IMR-90 (cell line): Measurements from ENCODE around the gene ELL. TPM values are rescaled to one million over a fixed set of nuclear protein-coding genes. Genes with fewer than 3 reads are reported as not detected.

Experiments
- ATAC-seq: fragments of 200-7000 bp; cut with Tn5 transposase; 2 replicates; pipeline ENCODE4 v1.9.1; 2020; ENCODE audit warnings: low read depth, mild to moderate bottlenecking, moderate library complexity
- BruUV-seq: library from RNA; stranded (reverse); fragments of 400-500 nt; replicated peaks from 2 replicates; lab custom pipeline; 2021; lab: Mats Ljungman, UMichigan
- CTCF ChIA-PET: fragments of 300-600 bp; formaldehyde crosslinking; extraction: SDS; loops from one replicate; lab custom pipeline; 2021; ENCODE audit warnings: antibody characterized with exemption; lab: Yijun Ruan, JAX
- POLR2A ChIA-PET: fragments of 300-600 bp; sonication (Branson Sonifier 250); formaldehyde crosslinking; loops from one replicate; lab custom pipeline; 2022; ENCODE audit warnings: antibody characterized with exemption; ENCODE audit not compliant: unreplicated experiment; lab: Charles Lee
- DNase-seq: peaks from one replicate; pipeline ENCODE4 v3.0.0; 2013
- H2AFZ ChIP-seq: replicated peaks from 2 replicates; pipeline ENCODE3; 2013; ENCODE audit warnings: low read length, mild to moderate bottlenecking; ENCODE audit not compliant: poor library complexity
- H2AK5ac ChIP-seq: 2 replicates; pipeline ENCODE4 v1.6.1; 2013; ENCODE audit warnings: low read depth, low read length, inconsistent platforms
- H2AK9ac ChIP-seq: replicated peaks from 2 replicates; pipeline ENCODE3; 2013; ENCODE audit warnings: mild to moderate bottlenecking, low read depth, low read length, moderate library complexity; ENCODE audit not compliant: poor library complexity
- H2BK120ac ChIP-seq: 2 replicates; pipeline ENCODE4 v1.6.1; 2013; ENCODE audit warnings: low read depth, low read length, inconsistent platforms
- H2BK15ac ChIP-seq: 3 replicates; pipeline ENCODE4 v1.6.1; 2013; ENCODE audit warnings: low read depth, low read length, inconsistent platforms
- H2BK20ac ChIP-seq: 2 replicates; pipeline ENCODE4 v1.6.1; 2013; ENCODE audit warnings: low read depth, mild to moderate bottlenecking, inconsistent platforms, low read length, moderate library complexity
- H2BK5ac ChIP-seq: 2 replicates; pipeline ENCODE4 v1.6.1; 2013; ENCODE audit warnings: mild to moderate bottlenecking, low read depth, low read length, inconsistent platforms; ENCODE audit not compliant: poor library complexity, severe bottlenecking
- H3K14ac ChIP-seq: replicated peaks from 2 replicates; pipeline ENCODE4 v1.6.1; 2013; ENCODE audit warnings: low read depth, low read length, inconsistent platforms
- H3K18ac ChIP-seq: 2 replicates; pipeline ENCODE4 v1.6.1; 2013; ENCODE audit warnings: low read depth, low read length, control low read depth
- H3K23ac ChIP-seq: 2 replicates; pipeline ENCODE4 v1.6.1; 2013; ENCODE audit warnings: low read depth, low read length, inconsistent platforms
- H3K27ac ChIP-seq: 2 replicates; pipeline ENCODE4 v1.5.1; 2013; ENCODE audit warnings: mild to moderate bottlenecking, control low read depth, low read length; ENCODE audit not compliant: insufficient read depth
- H3K27me3 ChIP-seq: 2 replicates; pipeline ENCODE4 v1.6.1; 2013; ENCODE audit warnings: low read length; ENCODE audit not compliant: control insufficient read depth, insufficient read depth
- H3K36me3 ChIP-seq: 2 replicates; pipeline ENCODE4 v1.6.1; 2013; ENCODE audit warnings: low read length, mixed read lengths; ENCODE audit not compliant: control insufficient read depth, insufficient read depth
- H3K4ac ChIP-seq: 2 replicates; pipeline ENCODE4 v1.6.1; 2013; ENCODE audit warnings: low read depth, low read length, inconsistent platforms
- H3K4me1 ChIP-seq: 2 replicates; pipeline ENCODE4 v1.6.1; 2013; ENCODE audit warnings: low read length, mixed read lengths; ENCODE audit not compliant: control insufficient read depth, insufficient read depth
- H3K4me2 ChIP-seq: 2 replicates; pipeline ENCODE4 v1.6.1; 2013; ENCODE audit warnings: low read depth, mild to moderate bottlenecking, control low read depth, low read length, moderate library complexity
- H3K4me3 ChIP-seq: 2 replicates; pipeline ENCODE4 v1.5.1; 2013; ENCODE audit warnings: low read depth, mild to moderate bottlenecking, control low read depth, low read length, moderate library complexity; ENCODE audit not compliant: insufficient read depth
- H3K56ac ChIP-seq: 2 replicates; pipeline ENCODE4 v1.6.1; 2013; ENCODE audit warnings: low read length, inconsistent platforms; ENCODE audit not compliant: insufficient read depth; ENCODE audit errors: extremely low read depth
- H3K79me1 ChIP-seq, 2 experiments: 2 replicates each; pipeline ENCODE4 v1.6.1; 2013; ENCODE audit warnings: low read length in 2 of 2, inconsistent platforms in 1 of 2, low read depth in 1 of 2
- H3K9ac ChIP-seq: 2 replicates; pipeline ENCODE4 v1.6.1; 2013; ENCODE audit warnings: low read depth, low read length, control low read depth
- H3K9me1 ChIP-seq: 2 replicates; pipeline ENCODE4 v1.6.1; 2013; ENCODE audit warnings: low read length, inconsistent platforms; ENCODE audit not compliant: insufficient read depth
- H3K9me3 ChIP-seq: 2 replicates; pipeline ENCODE4 v1.6.1; 2013; ENCODE audit warnings: low read length; ENCODE audit not compliant: control insufficient read depth, insufficient read depth
- H4K20me1 ChIP-seq: 2 replicates; pipeline ENCODE4 v1.6.1; 2013; ENCODE audit warnings: low read length, inconsistent platforms; ENCODE audit not compliant: insufficient read depth
- H4K5ac ChIP-seq: 2 replicates; pipeline ENCODE4 v1.6.1; 2013; ENCODE audit warnings: mild to moderate bottlenecking, low read depth, low read length, control low read depth
- H4K8ac ChIP-seq, 2 experiments: 2 replicates each; pipeline ENCODE4 v1.6.1; 2013; ENCODE audit warnings: low read depth in 2 of 2, low read length in 2 of 2, control low read depth in 1 of 2, inconsistent platforms in 1 of 2
- H4K91ac ChIP-seq: 2 replicates; pipeline ENCODE4 v1.6.1; 2013; ENCODE audit warnings: low read depth, low read length, inconsistent platforms; ENCODE audit not compliant: insufficient read depth
- CEBPB ChIP-seq: IDR thresholded peaks from 2 replicates; pipeline ENCODE4 v1.6.1; 2012; ENCODE audit warnings: low read depth, low read length, improper control_type of control experiment
- CHD1 ChIP-seq: IDR thresholded peaks from 2 replicates; pipeline ENCODE4 v1.6.1; 2012; ENCODE audit warnings: low read depth, low read length, improper control_type of control experiment
- FOS ChIP-seq: fragments of 150-350 bp; IDR thresholded peaks from 2 replicates; pipeline ENCODE4 v1.6.1; 2016; ENCODE audit warnings: low read depth, low read length
- MAFK ChIP-seq: IDR thresholded peaks from 2 replicates; pipeline ENCODE4 v1.6.1; 2012; ENCODE audit warnings: low read depth, low read length, improper control_type of control experiment
- MAZ ChIP-seq: IDR thresholded peaks from 2 replicates; pipeline ENCODE4 v1.6.1; 2012; ENCODE audit warnings: low read depth, mild to moderate bottlenecking, low read length, improper control_type of control experiment, moderate library complexity, borderline replicate concordance
- MXI1 ChIP-seq: IDR thresholded peaks from 2 replicates; pipeline ENCODE4 v1.6.1; 2012; ENCODE audit warnings: low read depth, mild to moderate bottlenecking, low read length, moderate library complexity, borderline replicate concordance
- NFE2L2 ChIP-seq: fragments of 150-350 bp; IDR thresholded peaks from 2 replicates; pipeline ENCODE4 v1.6.1; 2016; ENCODE audit warnings: low read depth, mild to moderate bottlenecking, low read length
- RAD21 ChIP-seq: IDR thresholded peaks from 2 replicates; pipeline ENCODE4 v1.6.1; 2012; ENCODE audit warnings: low read length, improper control_type of control experiment
- RCOR1 ChIP-seq: IDR thresholded peaks from 2 replicates; pipeline ENCODE4 v1.6.1; 2012; ENCODE audit warnings: mild to moderate bottlenecking, low read length, improper control_type of control experiment; ENCODE audit not compliant: insufficient replicate concordance
- RFX5 ChIP-seq: IDR thresholded peaks from 2 replicates; pipeline ENCODE4 v1.8.0; 2012; ENCODE audit warnings: low read depth, mild to moderate bottlenecking, low read length, moderate library complexity
- SMC3 ChIP-seq: fragments of 150-350 bp; IDR thresholded peaks from 2 replicates; pipeline ENCODE4 v1.6.1; 2016; ENCODE audit warnings: low read depth, mild to moderate bottlenecking, antibody characterized with exemption, low read length, moderate library complexity
- USF2 ChIP-seq: fragments of 150-350 bp; IDR thresholded peaks from 2 replicates; pipeline ENCODE4 v1.6.1; 2017; ENCODE audit warnings: mild to moderate bottlenecking, antibody characterized with exemption, low read length, low read depth
- WGBS, 2 experiments: methylation state at CpG; one replicate each; pipeline versions ENCODE4 v1.1.5 to v1.1.7; 2013; ENCODE audit warnings: missing lambda C conversion rate in 2 of 2; ENCODE audit not compliant: insufficient read length in 1 of 2; ENCODE audit errors: extremely low coverage in 2 of 2; 5-methylcytosine and 5-hydroxymethylcytosine counted together
- dilution Hi-C: fragments of 300-500 bp; cut with HindIII; formaldehyde crosslinking; loops from one replicate; pipeline ENCODE4 v1.14.3; 2018; ENCODE audit warnings: low sequenced_read_pairs; ENCODE audit not compliant: unreplicated experiment
- in situ Hi-C: fragments of 300-500 bp; cut with MboI; formaldehyde crosslinking; loops from 3 replicates; pipeline ENCODE4 v1.14.3; 2019; ENCODE audit warnings: low sequenced_read_pairs, inconsistent platforms, mixed read lengths
- intact Hi-C: fragments of 100-400 bp; cut with micrococcal nuclease; formaldehyde crosslinking; loops from 2 replicates; pipeline ENCODE4 v1.10.0; 2022
- polyA plus RNA-seq, 3 experiments: library from polyadenylated mRNA; depleted of rRNA; stranded (reverse); fragments of >200 nt; gene quantifications; 2 replicates each; pipeline ENCODE4 v1.2.3, GENCODE V29; 2012; ENCODE audit warnings: low replicate concordance in 1 of 3
- total RNA-seq: library from RNA; depleted of rRNA; stranded (reverse); fragments of >200 nt; gene quantifications from 2 replicates; pipeline ENCODE4 v1.2.3, GENCODE V29; 2012

ELL gene
- total and polyA plus RNA-seq, 2 of the 4 experiments (the other 2 are of a cell fraction) = 6.3 to 13.1 TPM

- 65% methylated on average over 5 of the region's 7 CpGs; no CpG with 5 or more reads in 1 of the 2 experiments for WGBS, 2 experiments
- no peak overlapping the region for H2AFZ ChIP-seq
- DNase-seq (no peak), ATAC-seq (no peak)
- H3K9ac ChIP-seq = no peak overlapping the region
- peak overlapping the region in 1 of 2 experiments; percentile 9; a peak in 2 of 4 replicates for H4K8ac ChIP-seq
- no peak overlapping the region; the same call in 1 of the 2 replicates for H4K91ac ChIP-seq
- H3K27ac ChIP-seq = no peak overlapping the region
- POLR2A ChIA-PET = no interaction called here
- no peak overlapping the region for H3K56ac ChIP-seq
- dilution Hi-C loops = no loop called here
- H3K4ac ChIP-seq = peak overlapping the region; percentile 44; the same call in 1 of the 2 replicates
- H3K79me1 ChIP-seq = peaks cover 0 to 8% of the 10 kb centered on the region in 2 experiments; a peak in 1 of 4 replicates
- no peak overlapping the region for H3K14ac ChIP-seq
- no peak overlapping the region for H2BK20ac ChIP-seq
- H2BK120ac ChIP-seq = no peak overlapping the region
- H3K4me2 ChIP-seq = no peak overlapping the region
- peaks cover 19% of the 10 kb centered on the region for H3K4me1 ChIP-seq
- no peak overlapping the region for H2BK15ac ChIP-seq
- H2AK9ac ChIP-seq = no peak overlapping the region
- BruUV-seq = no TSS peak
- peak overlapping the region; percentile 75 for H2AK5ac ChIP-seq
- no peaks in the 10 kb centered on the region for H3K27me3 ChIP-seq
- H3K23ac ChIP-seq = no peak overlapping the region
- H3K36me3 ChIP-seq = peaks cover 6% of the 10 kb centered on the region; the same call in 1 of the 2 replicates
- peaks cover 6% of the 10 kb centered on the region; the same call in 1 of the 2 replicates for H3K9me1 ChIP-seq
- intact Hi-C loops = no loop called here
- no peak overlapping the region for H3K4me3 ChIP-seq
- peaks cover 6% of the 10 kb centered on the region for H4K20me1 ChIP-seq
- H4K5ac ChIP-seq = no peak overlapping the region
- CTCF ChIA-PET = interaction anchor here (0.5 kb wide), 1 partner anchor 15 kb away, joined by 3 read pairs; no protein-coding TSS in a partner anchor
- no peak overlapping the region for H2BK5ac ChIP-seq
- no peaks in the 10 kb centered on the region for H3K9me3 ChIP-seq
- no peak overlapping the region for H3K18ac ChIP-seq
- no peak for TF ChIP-seq CHD1
- TF ChIP-seq RAD21 = no peak
- TF ChIP-seq USF2 = no peak
- TF ChIP-seq MAFK = no peak
- TF ChIP-seq FOS = no peak
- TF ChIP-seq SMC3 = no peak
- no peak for TF ChIP-seq NFE2L2
- TF ChIP-seq RFX5 = no peak
- TF ChIP-seq MAZ = no peak
- no peak for TF ChIP-seq MXI1
- no peak for TF ChIP-seq RCOR1
- no peak for TF ChIP-seq CEBPB
- in situ Hi-C loops = no loop called here
Observed at GRCh38 chr19:18393836-18394235, 128.0 kb downstream of the ELL start.
